Stomach (tissue), 9 donors: Measurements from ENCODE around the gene LHX5. TPM values are rescaled to one million over a fixed set of nuclear protein-coding genes. Genes with fewer than 3 reads are reported as not detected.
A peak's percentile ranks its signal among the peaks of the same experiment; 100 is the strongest.

Experiments used
- DNase-seq, 2 donors: peaks; one replicate each; pipeline versions ENCODE4 v3.0.0 to v3.0.0-alpha.2; 2013 to 2019
- H3K27ac ChIP-seq, 5 donors: fragments of 200-600 bp in 4 of 5; sonication (generic) in 4 of 5; one replicate each; pipeline ENCODE4 v1.5.1; 2013 to 2019; ENCODE audit warnings: mild to moderate bottlenecking in 1 of 5, moderate library complexity in 1 of 5
- H3K27me3 ChIP-seq, 3 donors: fragments of 200-600 bp; sonication (generic); one replicate each; pipeline ENCODE4 v1.5.1; 2017 to 2019; ENCODE audit warnings: mixed run types in 1 of 3
- H3K36me3 ChIP-seq, 4 donors: fragments of 200-600 bp; sonication (generic); 1 replicate in 3 of 4; 2 replicates in 1 of 4; pipeline ENCODE4 v1.5.1; 2016 to 2019
- H3K4me1 ChIP-seq, 4 donors: fragments of 200-600 bp; sonication (generic); one replicate each; pipeline ENCODE4 v1.5.1; 2016 to 2019
- H3K4me3 ChIP-seq, 4 donors: fragments of 200-600 bp; sonication (generic) in 3 of 4; one replicate each; pipeline ENCODE4 v1.5.1; 2016 to 2019; ENCODE audit warnings: mild to moderate bottlenecking in 1 of 4
- H3K9me3 ChIP-seq, 4 donors: fragments of 200-600 bp; sonication (generic); one replicate each; pipeline ENCODE4 v1.5.1; 2016 to 2019
- EP300 ChIP-seq: sonication (generic); formaldehyde crosslinking; IDR thresholded peaks from one replicate; pipeline ENCODE4 v1.6.1; 2017; ENCODE audit warnings: antibody characterized with exemption
- POLR2A ChIP-seq, 4 donors: fragments of 450-650 bp; IDR thresholded peaks; one replicate each; pipeline ENCODE4 v1.6.1; 2016; ENCODE audit warnings: antibody characterized with exemption in 4 of 4, control low read depth in 2 of 4, mild to moderate bottlenecking in 1 of 4, moderate library complexity in 1 of 4
- POLR2AphosphoS5 ChIP-seq, 3 donors: sonication (generic); formaldehyde crosslinking; IDR thresholded peaks; one replicate each; pipeline ENCODE4 v1.6.1; 2016; ENCODE audit warnings: antibody characterized with exemption in 3 of 3
- WGBS, 5 donors: extraction: QIAGEN DNeasy Blood & Tissue Kit in 3 of 5; methylation state at CpG; one replicate each; pipeline versions ENCODE4 v1.1.5 to v1.1.7; 2013 to 2018; 5-methylcytosine and 5-hydroxymethylcytosine counted together
- intact Hi-C: fragments of 100-400 bp; cut with DNase I; formaldehyde crosslinking; loops from one replicate; pipeline ENCODE4 v1.15.1; 2023; ENCODE audit warnings: low total_unique reads
- polyA plus RNA-seq, 3 donors: library from polyadenylated mRNA; stranded (reverse); fragments of 200-250 nt; gene quantifications; one replicate each; pipeline ENCODE4 v1.2.3, GENCODE V29; 2013
- total RNA-seq, 5 donors: library from RNA; depleted of rRNA; stranded (reverse); fragments of >200 nt; gene quantifications; one replicate each; pipeline versions ENCODE4 v1.1.0 to v1.2.3, GENCODE V29; 2014 to 2016
- TF ChIP-seq, protein P1 (sequence below), 7 experiments: fragments of 450-650 bp in 4 of 7; fragments of 200-600 bp in 3 of 7; sonication (generic) in 3 of 7; IDR thresholded peaks; one replicate each; pipeline ENCODE4 v1.5.1; 2016 to 2019; ENCODE audit warnings: antibody characterized with exemption in 7 of 7, control low read depth in 2 of 7, mild to moderate bottlenecking in 1 of 7
- donor health status: healthy with polysubstance abuse.
- donor health status: Bipolar disorder and iron deficiency.
- donor health status: healthy.

The LHX5 gene
- total and polyA plus RNA-seq, 8 donors: 0.29 to 1.4 (median 0.45) TPM; not detected in 3

DNA sequence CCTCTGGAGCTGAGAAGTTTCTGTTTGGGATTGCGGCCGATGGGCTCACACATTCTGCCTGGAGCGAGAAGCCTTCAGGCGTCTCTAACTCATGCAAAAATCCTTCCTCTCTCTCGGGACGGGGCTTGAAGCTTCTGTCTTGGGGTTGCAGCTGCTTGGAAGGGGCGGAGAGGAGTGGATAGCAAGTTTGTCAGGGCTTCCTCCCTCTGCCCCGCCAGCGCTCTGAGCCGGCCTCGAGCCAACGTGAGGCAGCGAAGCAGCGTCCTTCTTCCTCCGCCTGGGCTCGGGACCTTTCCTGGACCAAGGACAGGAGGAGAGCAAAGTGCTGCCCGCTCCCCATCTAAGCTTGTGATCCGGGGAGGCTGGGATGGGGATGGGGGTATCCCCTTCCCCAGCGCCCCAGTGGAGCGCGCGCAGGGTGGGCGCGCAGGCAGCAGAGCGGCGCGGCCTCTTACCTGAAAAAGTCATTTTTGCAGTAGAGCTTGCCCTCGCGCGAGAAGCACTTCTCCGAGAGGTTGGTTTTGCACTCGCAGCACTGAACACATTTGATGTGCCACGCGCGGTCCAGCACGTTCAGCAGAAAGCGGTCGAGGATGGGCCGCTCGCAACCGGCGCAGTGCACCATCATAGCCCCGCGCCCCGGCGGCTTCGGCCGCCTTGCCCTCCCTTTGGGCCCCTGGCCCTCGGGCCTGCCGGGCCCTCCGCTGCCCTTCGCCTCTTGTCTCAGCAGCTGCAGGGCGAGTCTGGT, 626 bp downstream of the LHX5 start:
- no peaks in the 10 kb centered on the region for H3K36me3 ChIP-seq
- no peaks in the 10 kb centered on the region for H3K9me3 ChIP-seq
- intact Hi-C loops: no loop called here
- no peak overlapping the region for H3K27ac ChIP-seq
- H3K4me1 ChIP-seq: peaks cover 12 to 51% (median 28%) of the 10 kb centered on the region in 4 donors
- H3K4me3 ChIP-seq: peak overlapping the region in 1 of 4 donors; percentile 9
- no peak for TF ChIP-seq POLR2A (IDR thresholded peaks at IDR 0.05)
- TF ChIP-seq EP300: no peak
- 3 to 7% (median 5%) methylated on average over 21 to 53 of the region's 53 CpGs for WGBS, 5 donors
- peaks cover 41 to 100% (median 100%) of the 10 kb centered on the region in 3 donors for H3K27me3 ChIP-seq
- no peak for DNase-seq

DNA sequence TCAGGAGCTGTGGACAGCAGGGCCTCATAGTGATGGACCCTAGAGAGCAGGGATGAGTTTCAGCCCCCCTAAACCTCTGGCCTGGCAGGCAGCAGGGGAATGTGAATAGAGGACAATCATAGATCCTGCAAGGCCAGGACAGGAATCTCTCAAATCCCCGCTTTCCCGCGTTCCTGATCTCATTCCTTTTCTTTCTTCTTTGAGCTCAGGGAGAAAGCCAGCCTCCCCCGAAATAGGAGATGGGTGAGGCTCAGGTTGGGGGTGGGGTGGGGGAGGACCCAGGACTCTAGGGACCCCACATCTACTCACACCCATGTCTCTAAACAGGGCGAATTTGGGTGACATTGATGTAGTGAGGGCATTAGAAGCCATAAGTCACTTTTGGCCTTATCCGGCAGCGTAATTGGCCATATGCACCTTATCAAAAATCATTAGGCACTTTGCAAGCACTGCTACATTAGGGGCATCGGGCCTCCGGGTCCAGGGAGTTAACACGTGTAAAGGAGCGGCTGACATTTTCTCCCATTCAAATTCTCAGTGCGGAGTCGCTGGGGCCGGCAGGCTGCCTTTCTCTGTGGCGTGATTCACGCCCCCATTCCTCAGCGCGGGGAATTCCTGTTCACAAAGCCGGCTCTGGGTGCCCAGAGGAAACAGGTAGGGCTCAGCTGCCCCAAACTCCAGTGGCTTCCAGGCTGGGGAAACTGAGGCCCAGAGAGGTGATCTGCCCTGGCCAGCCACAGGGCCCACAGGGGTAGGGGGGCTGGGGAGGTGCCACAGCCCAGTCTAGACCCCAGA, 1.5 kb downstream of the LHX5 start:
- no peak for DNase-seq
- Histone ChIP-seq H3K4me1 (peaks cover 21 to 51% (median 36%) of the 10 kb centered on the region in 4 donors), H3K27ac (no peak overlapping the region), H3K36me3 (no peaks in the 10 kb centered on the region), H3K4me3 (peak overlapping the region in 1 of 4 donors; percentile 9), H3K27me3 (peaks cover 41 to 100% (median 100%) of the 10 kb centered on the region in 3 donors), H3K9me3 (no peaks in the 10 kb centered on the region)
- intact Hi-C loops: loop anchor here (10.0 kb wide), 1 partner anchor 445 kb away; no protein-coding TSS in a partner anchor
- TF ChIP-seq, protein P1, sequence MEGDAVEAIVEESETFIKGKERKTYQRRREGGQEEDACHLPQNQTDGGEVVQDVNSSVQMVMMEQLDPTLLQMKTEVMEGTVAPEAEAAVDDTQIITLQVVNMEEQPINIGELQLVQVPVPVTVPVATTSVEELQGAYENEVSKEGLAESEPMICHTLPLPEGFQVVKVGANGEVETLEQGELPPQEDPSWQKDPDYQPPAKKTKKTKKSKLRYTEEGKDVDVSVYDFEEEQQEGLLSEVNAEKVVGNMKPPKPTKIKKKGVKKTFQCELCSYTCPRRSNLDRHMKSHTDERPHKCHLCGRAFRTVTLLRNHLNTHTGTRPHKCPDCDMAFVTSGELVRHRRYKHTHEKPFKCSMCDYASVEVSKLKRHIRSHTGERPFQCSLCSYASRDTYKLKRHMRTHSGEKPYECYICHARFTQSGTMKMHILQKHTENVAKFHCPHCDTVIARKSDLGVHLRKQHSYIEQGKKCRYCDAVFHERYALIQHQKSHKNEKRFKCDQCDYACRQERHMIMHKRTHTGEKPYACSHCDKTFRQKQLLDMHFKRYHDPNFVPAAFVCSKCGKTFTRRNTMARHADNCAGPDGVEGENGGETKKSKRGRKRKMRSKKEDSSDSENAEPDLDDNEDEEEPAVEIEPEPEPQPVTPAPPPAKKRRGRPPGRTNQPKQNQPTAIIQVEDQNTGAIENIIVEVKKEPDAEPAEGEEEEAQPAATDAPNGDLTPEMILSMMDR (IDR thresholded peaks at IDR 0.05): no peak
- no peak for TF ChIP-seq POLR2AphosphoS5 (IDR thresholded peaks at IDR 0.05)
- no peak for TF ChIP-seq EP300
- TF ChIP-seq POLR2A (IDR thresholded peaks at IDR 0.05): no peak
- 2 to 6% (median 3%) methylated on average over 18 to 19 of the region's 19 CpGs for WGBS, 5 donors

DNA sequence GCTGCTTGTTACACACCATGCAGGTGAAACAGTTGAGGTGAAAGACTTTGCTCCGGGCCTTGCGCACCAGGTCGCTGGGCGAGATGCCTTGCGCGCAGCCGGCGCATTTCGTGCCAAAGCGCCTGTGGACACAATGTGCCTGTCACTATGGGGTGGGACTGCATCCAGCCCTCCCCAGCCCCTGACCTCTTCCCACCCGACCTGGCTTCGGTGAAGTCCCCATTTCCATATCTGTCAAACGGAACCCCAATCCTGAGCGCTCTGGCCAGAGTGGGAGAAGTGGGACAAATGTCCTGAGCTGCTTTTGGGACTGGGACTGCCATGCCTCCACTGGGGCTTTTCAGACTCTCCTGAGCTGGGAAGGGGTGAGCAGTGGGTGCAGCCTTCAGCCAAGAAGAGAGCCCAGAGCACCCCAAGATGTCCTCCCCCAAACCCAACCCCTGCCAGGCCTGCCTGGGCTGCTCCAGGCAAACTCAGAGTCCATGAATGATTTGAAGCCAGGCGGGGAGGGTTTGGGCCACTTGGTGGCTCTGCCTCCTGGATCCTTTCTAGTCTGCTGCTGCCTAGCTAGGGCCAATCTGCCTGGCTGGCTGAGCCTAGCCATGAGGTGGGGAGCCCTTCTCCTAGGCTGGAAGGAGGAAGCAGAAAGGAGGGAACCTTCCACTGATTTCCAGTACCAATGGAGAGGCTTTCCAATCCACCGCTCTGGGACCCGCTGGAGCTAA, 2.3 kb downstream of the LHX5 start:
- no peak for TF ChIP-seq POLR2AphosphoS5 (IDR thresholded peaks at IDR 0.05)
- TF ChIP-seq EP300: no peak
- no peak for TF ChIP-seq POLR2A (IDR thresholded peaks at IDR 0.05)
- TF ChIP-seq, protein P1 (IDR thresholded peaks at IDR 0.05): no peak
- Histone ChIP-seq H3K9me3 (no peaks in the 10 kb centered on the region), H3K27ac (no peak overlapping the region), H3K36me3 (no peaks in the 10 kb centered on the region), H3K27me3 (peaks cover 36 to 100% (median 100%) of the 10 kb centered on the region in 3 donors), H3K4me1 (peaks cover 28 to 58% (median 43%) of the 10 kb centered on the region in 4 donors), H3K4me3 (no peak overlapping the region)
- intact Hi-C loops: loop anchor here (10.0 kb wide), 1 partner anchor 445 kb away; no protein-coding TSS in a partner anchor
- no peak for DNase-seq
- 5 to 9% (median 6%) methylated on average over 9 to 17 of the region's 17 CpGs for WGBS, 5 donors

DNA sequence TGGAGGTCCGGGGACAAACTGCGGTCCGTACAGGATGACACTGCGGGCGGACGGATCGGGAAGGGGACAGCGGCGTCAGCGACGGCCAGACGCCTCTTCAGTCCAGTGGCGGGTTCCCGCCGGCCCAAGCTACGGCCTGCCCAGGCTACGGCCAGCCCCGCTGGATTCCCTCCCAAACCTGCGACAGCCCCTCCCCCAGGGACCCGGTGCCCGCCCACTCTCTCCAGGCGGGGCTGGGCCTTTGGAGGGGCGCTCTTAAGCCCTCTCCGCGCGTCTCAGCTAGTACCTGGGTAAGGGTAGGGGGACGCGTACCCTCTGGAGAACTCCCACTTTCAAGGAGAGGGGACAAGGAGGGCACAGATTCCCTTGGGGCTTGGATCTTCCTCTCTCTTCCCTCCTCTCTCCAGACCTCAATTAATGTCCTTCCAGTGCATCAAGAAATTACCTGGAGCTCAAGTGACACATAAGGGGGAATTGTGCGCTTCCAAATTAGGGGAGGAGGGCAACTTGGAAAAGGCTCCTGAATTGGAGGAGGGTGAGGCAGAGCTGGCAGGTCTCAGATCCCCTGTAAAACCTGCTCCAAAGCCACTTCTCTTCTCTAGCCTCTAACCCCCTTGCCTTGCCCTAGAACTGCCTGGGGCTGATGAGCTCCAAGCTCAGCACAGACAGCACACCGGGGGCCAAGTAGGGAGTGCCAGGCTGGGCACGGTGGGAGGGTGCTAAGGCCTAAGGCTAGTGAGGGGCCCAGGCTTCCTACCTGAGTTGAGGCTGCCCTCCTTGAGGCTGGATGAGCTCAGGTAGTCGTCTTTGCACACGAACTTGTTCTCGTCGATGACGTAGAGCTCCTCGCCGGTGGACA, 3.1 kb downstream of the LHX5 start:
- H3K27me3 ChIP-seq: peaks cover 39 to 100% (median 100%) of the 10 kb centered on the region in 3 donors
- WGBS, 5 donors: 1 to 6% (median 4%) methylated on average over 27 to 38 of the region's 38 CpGs

More for the DNA sequence above, 3.1 kb downstream of the LHX5 start:
- Histone ChIP-seq H3K9me3 (no peaks in the 10 kb centered on the region), H3K4me3 (peak overlapping the region in 1 of 4 donors; percentile 50), H3K27ac (no peak overlapping the region), H3K36me3 (no peaks in the 10 kb centered on the region), H3K4me1 (peaks cover 35 to 66% (median 49%) of the 10 kb centered on the region in 4 donors)
- DNase-seq: no peak
- intact Hi-C loops: loop anchor here (10.0 kb wide), 1 partner anchor 446 kb away; no protein-coding TSS in a partner anchor
- TF ChIP-seq EP300: no peak
- TF ChIP-seq, protein P1 (IDR thresholded peaks at IDR 0.05): no peak
- no peak for TF ChIP-seq POLR2AphosphoS5 (IDR thresholded peaks at IDR 0.05)
- TF ChIP-seq POLR2A (IDR thresholded peaks at IDR 0.05): no peak
